HEK293 (cell line): ENCODE data around the gene ZSWIM4.

Experiments
- CTCF ChIA-PET: fragments of 350-600 bp; formaldehyde crosslinking; extraction: SDS; loops from one replicate; lab custom pipeline; 2021; ENCODE audit warnings: antibody characterized with exemption; lab: Yijun Ruan, JAX
- POLR2A ChIA-PET: fragments of 300-600 bp; formaldehyde crosslinking; extraction: SDS; loops from one replicate; lab custom pipeline; 2020; ENCODE audit warnings: antibody characterized with exemption, inconsistent platforms; lab: Yijun Ruan, JAX
- H3K27ac ChIP-seq: fragments of 200-500 bp; sonication (Bioruptor generic); 2 replicates; pipeline ENCODE4 v1.5.1; 2014; ENCODE audit warnings: low read depth, low read length, control low read depth, inconsistent platforms; ENCODE audit errors: extremely low read depth
- H3K36me3 ChIP-seq, 2 experiments: fragments of 200-500 bp in 1 of 2; sonication (Bioruptor generic) in 1 of 2; 1 replicate in 1 of 2; 2 replicates in 1 of 2; pipeline ENCODE4 v1.5.1; 2014 to 2017; ENCODE audit warnings: inconsistent platforms in 2 of 2, low read length in 2 of 2; ENCODE audit not compliant: control insufficient read depth in 2 of 2, insufficient read depth in 1 of 2
- H3K4me1 ChIP-seq: fragments of 200-500 bp; sonication (Bioruptor generic); 2 replicates; pipeline ENCODE4 v1.5.1; 2014; ENCODE audit warnings: mild to moderate bottlenecking, low read length, inconsistent platforms; ENCODE audit not compliant: control insufficient read depth, insufficient read depth
- H3K4me3 ChIP-seq: 2 replicates; pipeline ENCODE4 v1.5.1; 2011; ENCODE audit warnings: low read depth, mild to moderate bottlenecking, control low read depth, low read length, moderate library complexity
- H3K9me3 ChIP-seq: fragments of 200-500 bp; sonication (Bioruptor generic); 2 replicates; pipeline ENCODE4 v1.5.1; 2014; ENCODE audit warnings: low read depth, low read length, inconsistent platforms; ENCODE audit not compliant: control insufficient read depth, insufficient read depth
- BCL11B ChIP-seq: fragments of 450-650 bp; formaldehyde crosslinking; IDR thresholded peaks from 2 replicates; pipeline ENCODE4 v1.5.1; 2016; ENCODE audit warnings: low read depth, missing biosample characterization, missing genetic modification characterization
- ELK4 ChIP-seq: IDR thresholded peaks from 2 replicates; pipeline ENCODE4 v1.6.1; 2011; ENCODE audit warnings: mild to moderate bottlenecking, low read depth, low read length, borderline replicate concordance
- GLIS2 ChIP-seq: fragments of 450-650 bp; formaldehyde crosslinking; IDR thresholded peaks from 2 replicates; pipeline ENCODE4 v1.5.1; 2016; ENCODE audit warnings: missing biosample characterization, missing genetic modification characterization
- PRDM1 ChIP-seq: fragments of 450-650 bp; formaldehyde crosslinking; IDR thresholded peaks from 2 replicates; pipeline ENCODE4; 2016; ENCODE audit warnings: missing biosample characterization, missing genetic modification characterization
- REST ChIP-seq: fragments of 450-650 bp; formaldehyde crosslinking; IDR thresholded peaks from 2 replicates; pipeline ENCODE4 v1.5.1; 2016; ENCODE audit warnings: missing biosample characterization, missing genetic modification characterization
- SP2 ChIP-seq: fragments of 450-650 bp; formaldehyde crosslinking; IDR thresholded peaks from 2 replicates; pipeline ENCODE4 v1.5.1; 2016; ENCODE audit warnings: missing biosample characterization, missing genetic modification characterization
- ZBTB49 ChIP-seq: fragments of 450-650 bp; formaldehyde crosslinking; IDR thresholded peaks from 2 replicates; pipeline ENCODE4 v1.5.1; 2016; ENCODE audit warnings: missing biosample characterization, missing genetic modification characterization, low read depth
- ZBTB8A ChIP-seq: fragments of 450-650 bp; formaldehyde crosslinking; IDR thresholded peaks from 2 replicates; pipeline ENCODE4 v1.5.1; 2016; ENCODE audit warnings: missing biosample characterization, missing genetic modification characterization
- ZFP41 ChIP-seq: fragments of 450-650 bp; formaldehyde crosslinking; IDR thresholded peaks from 2 replicates; pipeline ENCODE4 v1.5.1; 2016; ENCODE audit warnings: missing biosample characterization, missing genetic modification characterization, borderline replicate concordance
- ZNF133 ChIP-seq: fragments of 450-650 bp; formaldehyde crosslinking; IDR thresholded peaks from 2 replicates; pipeline ENCODE4 v1.5.1; 2016; ENCODE audit warnings: missing biosample characterization, missing genetic modification characterization
- ZNF174 ChIP-seq: fragments of 450-650 bp; formaldehyde crosslinking; IDR thresholded peaks from 2 replicates; pipeline ENCODE4 v1.5.0; 2017; ENCODE audit warnings: missing biosample characterization, mild to moderate bottlenecking, missing genetic modification characterization
- ZNF184 ChIP-seq: fragments of 450-650 bp; IDR thresholded peaks from 2 replicates; pipeline ENCODE4 v1.5.1; 2018; ENCODE audit warnings: missing biosample characterization, mild to moderate bottlenecking, missing genetic modification characterization
- ZNF211 ChIP-seq: fragments of 450-650 bp; formaldehyde crosslinking; IDR thresholded peaks from 2 replicates; pipeline ENCODE4 v1.5.1; 2016; ENCODE audit warnings: low read depth, missing biosample characterization, missing genetic modification characterization
- ZNF221 ChIP-seq: fragments of 450-650 bp; formaldehyde crosslinking; IDR thresholded peaks from 2 replicates; pipeline ENCODE4 v1.5.1; 2017; ENCODE audit warnings: missing biosample characterization, missing genetic modification characterization, borderline replicate concordance
- ZNF274 ChIP-seq, 2 experiments: fragments of 200-500 bp in 1 of 2; fragments of 450-650 bp in 1 of 2; sonication (Bioruptor generic) in 1 of 2; formaldehyde crosslinking in 1 of 2; IDR thresholded peaks; 2 replicates each; pipeline versions ENCODE4 v1.5.1 to v1.6.1; 2014 to 2016; ENCODE audit warnings: borderline replicate concordance in 1 of 2, inconsistent platforms in 1 of 2, low read length in 1 of 2, missing biosample characterization in 1 of 2, missing genetic modification characterization in 1 of 2
- ZNF366 ChIP-seq: fragments of 450-650 bp; formaldehyde crosslinking; conservative IDR thresholded peaks from 2 replicates; pipeline ENCODE4 v1.5.1; 2016; ENCODE audit warnings: missing biosample characterization, missing genetic modification characterization
- ZNF416 ChIP-seq: fragments of 450-650 bp; formaldehyde crosslinking; IDR thresholded peaks from 2 replicates; pipeline ENCODE4 v1.5.1; 2016; ENCODE audit warnings: missing biosample characterization, missing genetic modification characterization
- ZNF518A ChIP-seq: fragments of 450-650 bp; formaldehyde crosslinking; conservative IDR thresholded peaks from 2 replicates; pipeline ENCODE4 v1.5.1; 2016; ENCODE audit warnings: low read depth, missing biosample characterization, missing genetic modification characterization
- ZNF548 ChIP-seq: fragments of 450-650 bp; formaldehyde crosslinking; IDR thresholded peaks from 2 replicates; pipeline ENCODE4 v1.5.1; 2016; ENCODE audit warnings: missing biosample characterization, missing genetic modification characterization
- ZNF623 ChIP-seq: fragments of 450-650 bp; formaldehyde crosslinking; IDR thresholded peaks from 2 replicates; pipeline ENCODE4 v1.5.1; 2016; ENCODE audit warnings: missing biosample characterization, missing genetic modification characterization
- ZNF624 ChIP-seq: fragments of 450-650 bp; formaldehyde crosslinking; IDR thresholded peaks from 2 replicates; pipeline ENCODE4 v1.5.1; 2017; ENCODE audit warnings: missing biosample characterization, missing genetic modification characterization
- ZNF629 ChIP-seq: fragments of 450-650 bp; formaldehyde crosslinking; IDR thresholded peaks from 2 replicates; pipeline ENCODE4 v1.5.1; 2017; ENCODE audit warnings: missing biosample characterization, missing genetic modification characterization
- ZNF747 ChIP-seq: fragments of 450-650 bp; formaldehyde crosslinking; IDR thresholded peaks from 2 replicates; pipeline ENCODE4 v1.5.1; 2016; ENCODE audit warnings: missing biosample characterization, missing genetic modification characterization
- ZSCAN23 ChIP-seq: fragments of 450-650 bp; formaldehyde crosslinking; IDR thresholded peaks from 2 replicates; pipeline ENCODE4 v1.5.1; 2016; ENCODE audit warnings: missing biosample characterization, missing genetic modification characterization
- ZSCAN4 ChIP-seq: fragments of 450-650 bp; formaldehyde crosslinking; IDR thresholded peaks from 2 replicates; pipeline ENCODE4 v1.5.1; 2017; ENCODE audit warnings: missing biosample characterization, missing genetic modification characterization

The ZSWIM4 gene

GRCh38 chr19:13869281-13869680 lies 74.0 kb downstream of the ZSWIM4 start (continued):
- TF ChIP-seq ZFP41 (tag by site-specific recombination) = no peak
- TF ChIP-seq ZSCAN4 (tag by site-specific recombination) = no peak
- TF ChIP-seq ZNF629 (tag by site-specific recombination) = no peak
- TF ChIP-seq ZBTB49 = no peak
- no peak for TF ChIP-seq PRDM1 (tag by site-specific recombination)
- TF ChIP-seq ZNF518A (tag by site-specific recombination) = no peak
- TF ChIP-seq ZNF184 = no peak
- TF ChIP-seq SP2 (tag by site-specific recombination) = no peak
- no peak for TF ChIP-seq ZNF624 (tag by site-specific recombination)
- TF ChIP-seq ZNF623 (tag by site-specific recombination) = no peak
- no peak for TF ChIP-seq ZNF366 (tag by site-specific recombination)
- no peak for TF ChIP-seq ZNF221 (tag by site-specific recombination)

GRCh38 chr19:13870873-13871272 lies 75.6 kb downstream of the ZSWIM4 start:
- ChIA-PET POLR2A (interaction anchor here (0.6 kb wide), 1 partner anchor 90 kb away, joined by 3 read pairs; no protein-coding TSS in a partner anchor), CTCF (interaction anchor here (0.7 to 1.5 kb wide), 3 partner anchors 10 to 152 kb away, joined by 3 to 5 read pairs (median 5); no protein-coding TSS in a partner anchor)
- H3K4me3 ChIP-seq = no peak overlapping the region
- no peaks in the 10 kb centered on the region for H3K9me3 ChIP-seq
- TF ChIP-seq ZNF133 (tag by site-specific recombination) = no peak
- TF ChIP-seq REST (tag by site-specific recombination) = no peak
- TF ChIP-seq ZSCAN23 = no peak
- TF ChIP-seq ZNF174 (tag by site-specific recombination) = no peak
- no peak for TF ChIP-seq BCL11B (tag by site-specific recombination)
- TF ChIP-seq ZNF416 (tag by site-specific recombination) = no peak
- no peak for TF ChIP-seq GLIS2 (tag by site-specific recombination)
- TF ChIP-seq ZNF211 (tag by site-specific recombination) = no peak
- no peak for TF ChIP-seq ZNF747
- no peak for TF ChIP-seq ZNF274 (IDR thresholded peaks at IDR 0.05; ENCODE audit: low read length)
- no peak for TF ChIP-seq ZNF274 (tag by site-specific recombination; IDR thresholded peaks at IDR 0.05; ENCODE audit: borderline replicate concordance)
- no peak for TF ChIP-seq ZBTB8A (tag by site-specific recombination)
- TF ChIP-seq ELK4 = no peak
- no peak for TF ChIP-seq ZNF548 (tag by site-specific recombination)
- no peaks in the 10 kb centered on the region for H3K4me1 ChIP-seq
- H3K27ac ChIP-seq = no peak overlapping the region
- H3K36me3 ChIP-seq = no peaks in the 10 kb centered on the region; a peak in 1 of 3 replicates
